DLD1 (cell line): ENCODE data around the gene TBC1D3B.
"Not testable (repeated sequence)": the region's sequence is repeated elsewhere in the genome, so short reads cannot be mapped to it uniquely, and the experiment has no call there.

Source experiments
- in situ Hi-C: cut with HindIII; loops from 2 replicates; pipeline ENCODE4 v1.10.0; 2017; ENCODE audit warnings: low sequenced_read_pairs

The TBC1D3B gene

GRCh38 chr17:36131421-36131820 lies 45.0 kb downstream of the TBC1D3B start:
- in situ Hi-C loops = no loop called here

GRCh38 chr17:36130346-36130745 lies 46.1 kb downstream of the TBC1D3B start:
- in situ Hi-C loops = no loop called here

- in situ Hi-C loops = no loop called here
Observed at GRCh38 chr17:36129616-36130015, 46.8 kb downstream of the TBC1D3B start.

DNA sequence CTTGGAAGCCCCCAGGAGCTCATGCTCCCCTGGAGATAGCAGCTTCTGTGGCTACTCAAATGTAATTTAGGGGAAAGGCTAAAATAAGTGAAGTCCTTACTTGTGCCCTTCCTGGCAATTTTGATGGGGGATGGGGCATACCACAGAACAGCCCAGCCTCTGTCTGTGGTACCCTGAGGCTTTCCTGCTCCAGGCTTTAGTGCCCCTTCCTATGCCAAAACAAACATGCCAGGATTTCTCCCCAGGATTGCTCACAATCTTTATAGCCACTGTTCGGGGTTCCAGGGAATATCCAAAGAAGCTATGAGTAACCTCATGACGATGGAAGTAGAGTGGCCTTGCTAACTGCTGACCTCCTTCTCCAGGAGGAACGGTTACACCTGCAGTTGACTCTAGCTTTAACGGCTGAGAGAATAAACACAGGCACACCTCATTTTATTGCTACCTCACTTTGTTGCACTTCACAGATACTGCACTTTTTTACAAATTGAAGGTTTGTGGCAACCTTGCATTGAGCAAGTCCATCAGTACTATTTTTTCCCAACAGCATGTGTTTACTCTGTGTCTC lies 47.9 kb downstream of the TBC1D3B start:
- in situ Hi-C loops = no loop called here

- in situ Hi-C loops = no loop called here
Observed at GRCh38 chr17:36127911-36128310, 48.5 kb downstream of the TBC1D3B start.

- in situ Hi-C loops = no loop called here
Observed at GRCh38 chr17:36127199-36127893, 49.1 kb downstream of the TBC1D3B start.

DNA sequence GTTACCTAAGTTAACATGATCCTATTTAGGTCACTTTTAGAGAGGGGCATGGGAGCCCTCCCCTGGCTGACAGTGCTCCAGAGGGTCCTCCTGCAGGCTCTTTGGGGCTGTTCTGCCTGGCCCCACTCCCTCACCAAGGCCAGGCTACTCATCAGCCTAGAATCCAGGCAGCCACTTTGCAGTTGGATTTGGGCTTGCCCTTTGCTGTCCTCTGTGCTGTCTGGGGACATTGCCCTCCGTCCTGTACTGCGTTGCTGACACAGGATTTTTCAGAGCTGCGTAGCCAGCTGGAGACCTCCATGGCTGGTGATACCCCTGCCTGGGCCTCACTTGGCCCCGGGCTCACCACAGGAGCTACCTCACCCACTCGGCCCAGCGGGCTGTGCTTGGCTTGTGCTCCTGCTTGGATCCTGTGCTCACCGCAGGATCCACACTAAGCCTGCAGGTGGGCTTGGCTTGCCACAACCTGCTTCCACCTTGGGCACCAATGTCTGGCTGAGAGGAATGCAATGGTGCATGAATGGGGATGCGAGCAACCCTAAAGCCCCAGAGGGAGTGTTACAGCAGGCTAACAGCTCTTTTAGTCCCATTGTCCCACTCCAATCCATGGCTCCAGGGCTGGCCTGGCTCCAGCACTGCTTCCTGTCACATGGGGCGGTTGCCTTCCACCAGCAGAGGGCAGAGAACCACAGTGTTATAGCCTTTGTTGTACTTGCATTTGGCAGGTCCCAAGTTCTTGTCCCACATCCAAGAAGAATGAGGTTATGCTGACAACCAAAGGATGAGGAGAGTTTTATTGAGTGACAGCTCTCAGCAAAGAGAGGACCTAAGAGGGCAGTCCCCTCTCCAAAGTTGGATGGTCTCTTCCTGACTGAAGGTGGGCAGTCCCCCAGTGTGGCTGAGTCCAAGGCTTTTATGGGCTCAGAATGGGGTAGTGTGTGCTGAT lies 51.3 kb downstream of the TBC1D3B start:
- in situ Hi-C loops = no loop called here

DNA sequence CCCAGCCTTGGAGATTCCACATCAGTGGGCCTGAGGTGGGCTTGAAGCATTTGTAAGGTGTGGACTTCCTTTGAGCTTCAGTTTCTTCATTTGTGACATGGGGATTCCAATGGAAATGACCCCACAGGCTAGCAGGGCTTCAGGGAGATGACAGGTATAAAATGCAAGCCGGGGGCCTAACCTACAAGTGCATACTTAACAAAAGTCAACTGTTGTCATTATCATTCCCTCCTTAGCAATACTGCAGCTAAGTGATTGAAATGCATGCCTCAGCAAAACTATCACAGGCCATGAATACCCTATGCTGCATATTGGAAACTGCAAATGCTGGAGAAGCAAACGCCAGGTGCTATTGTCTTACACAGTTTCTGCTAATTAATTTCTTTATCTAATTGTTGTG lies 53.0 kb downstream of the TBC1D3B start:
- in situ Hi-C loops = no loop called here

GRCh38 chr17:36121099-36121498 lies 55.3 kb downstream of the TBC1D3B start:
- in situ Hi-C loops = not testable (repeated sequence)

GRCh38 chr17:36120221-36120620 lies 56.2 kb downstream of the TBC1D3B start:
- in situ Hi-C loops = no loop called here

GRCh38 chr17:36118477-36119353 lies 57.7 kb downstream of the TBC1D3B start:
- in situ Hi-C loops = no loop called here

- in situ Hi-C loops = no loop called here
Observed at GRCh38 chr17:36117505-36118382, 58.7 kb downstream of the TBC1D3B start.
